ENCODE results near the gene BCCIP.

GRCh38 chr10:125883211-125883610, 59.9 kb downstream of the BCCIP start:
- TF ChIP-seq CTCF (IDR thresholded peaks at IDR 0.05) (no peak), TAF1 (IDR thresholded peaks at IDR 0.05; ENCODE audit: borderline replicate concordance, low read depth, low read length) (no peak), MAX (IDR thresholded peaks at IDR 0.05; ENCODE audit: low read depth) (no peak), EZH2phosphoT487 (IDR thresholded peaks at IDR 0.05; ENCODE audit: borderline replicate concordance, low read depth) (no peak)
